Common myeloid progenitor, CD34-positive (primary cell): ENCODE data around the gene SCAI.
A peak's percentile ranks its signal among the peaks of the same experiment; 100 is the strongest.

Experiments
- CTCF ChIA-PET: fragments of 350-600 bp; sonication (Branson Sonifier 250); formaldehyde crosslinking; loops from one replicate; lab custom pipeline; 2021; ENCODE audit warnings: antibody characterized with exemption; lab: Charles Lee
- POLR2A ChIA-PET: fragments of 350-600 bp; sonication (Branson Sonifier 250); formaldehyde crosslinking; loops from one replicate; lab custom pipeline; 2021; ENCODE audit warnings: antibody characterized with exemption; lab: Charles Lee
- DNase-seq, 3 donors: peaks; one replicate each; pipeline versions ENCODE4 v3.0.0 to v3.0.0-alpha.2; 2013
- H3K27ac ChIP-seq, 2 experiments: 1 replicate in 1 of 2; 2 replicates in 1 of 2; pipeline ENCODE4 v1.7.0; 2013; ENCODE audit warnings: inconsistent platforms in 2 of 2, low read length in 2 of 2, mild to moderate bottlenecking in 2 of 2, low read depth in 1 of 2, moderate library complexity in 1 of 2; ENCODE audit not compliant: severe bottlenecking in 2 of 2, insufficient read depth in 1 of 2, poor library complexity in 1 of 2
- H3K27me3 ChIP-seq, 5 experiments: replicated peaks in 2 of 5; 1 replicate in 3 of 5; 2 replicates in 2 of 5; pipeline versions ENCODE4 v1.6.1 to v1.7.0; 2013; ENCODE audit warnings: low read length in 4 of 5, mild to moderate bottlenecking in 2 of 5, moderate library complexity in 2 of 5, inconsistent platforms in 1 of 5; ENCODE audit not compliant: insufficient read depth in 5 of 5, control insufficient read depth in 4 of 5
- H3K36me3 ChIP-seq, 4 experiments: 1 replicate in 2 of 4; 2 replicates in 2 of 4; pipeline versions ENCODE4 v1.6.1 to v1.7.0; 2013; ENCODE audit warnings: low read length in 3 of 4, control low read depth in 1 of 4, mild to moderate bottlenecking in 1 of 4; ENCODE audit not compliant: control insufficient read depth in 4 of 4, insufficient read depth in 4 of 4
- H3K4me1 ChIP-seq, 4 experiments: 1 replicate in 3 of 4; 2 replicates in 1 of 4; pipeline versions ENCODE4 v1.6.1 to v1.7.1; 2013; ENCODE audit warnings: low read length in 3 of 4, mild to moderate bottlenecking in 3 of 4, control low read depth in 1 of 4, inconsistent platforms in 1 of 4, moderate library complexity in 1 of 4; ENCODE audit not compliant: control insufficient read depth in 4 of 4, insufficient read depth in 4 of 4; ENCODE audit errors: control extremely low read depth in 1 of 4
- H3K4me3 ChIP-seq, 7 experiments: 1 replicate in 4 of 7; 2 replicates in 3 of 7; pipeline versions ENCODE4 v1.5.1 to v1.7.0; 2013; ENCODE audit warnings: mild to moderate bottlenecking in 7 of 7, low read length in 6 of 7, moderate library complexity in 6 of 7, inconsistent platforms in 2 of 7, low read depth in 2 of 7, control low read depth in 1 of 7; ENCODE audit not compliant: insufficient read depth in 4 of 7, control insufficient read depth in 1 of 7; ENCODE audit errors: extremely low read depth in 1 of 7
- H3K9me3 ChIP-seq, 5 experiments: 1 replicate in 4 of 5; 2 replicates in 1 of 5; pipeline versions ENCODE4 v1.6.1 to v1.7.1; 2013; ENCODE audit warnings: low read length in 4 of 5, mild to moderate bottlenecking in 2 of 5, inconsistent platforms in 1 of 5, low read depth in 1 of 5, moderate library complexity in 1 of 5; ENCODE audit not compliant: control insufficient read depth in 4 of 5, insufficient read depth in 2 of 5; ENCODE audit errors: control extremely low read depth in 1 of 5
- WGBS: methylation state at CpG from one replicate; pipeline ENCODE4 v1.1.5; 2013; ENCODE audit not compliant: insufficient coverage; 5-methylcytosine and 5-hydroxymethylcytosine counted together

The SCAI gene

DNA sequence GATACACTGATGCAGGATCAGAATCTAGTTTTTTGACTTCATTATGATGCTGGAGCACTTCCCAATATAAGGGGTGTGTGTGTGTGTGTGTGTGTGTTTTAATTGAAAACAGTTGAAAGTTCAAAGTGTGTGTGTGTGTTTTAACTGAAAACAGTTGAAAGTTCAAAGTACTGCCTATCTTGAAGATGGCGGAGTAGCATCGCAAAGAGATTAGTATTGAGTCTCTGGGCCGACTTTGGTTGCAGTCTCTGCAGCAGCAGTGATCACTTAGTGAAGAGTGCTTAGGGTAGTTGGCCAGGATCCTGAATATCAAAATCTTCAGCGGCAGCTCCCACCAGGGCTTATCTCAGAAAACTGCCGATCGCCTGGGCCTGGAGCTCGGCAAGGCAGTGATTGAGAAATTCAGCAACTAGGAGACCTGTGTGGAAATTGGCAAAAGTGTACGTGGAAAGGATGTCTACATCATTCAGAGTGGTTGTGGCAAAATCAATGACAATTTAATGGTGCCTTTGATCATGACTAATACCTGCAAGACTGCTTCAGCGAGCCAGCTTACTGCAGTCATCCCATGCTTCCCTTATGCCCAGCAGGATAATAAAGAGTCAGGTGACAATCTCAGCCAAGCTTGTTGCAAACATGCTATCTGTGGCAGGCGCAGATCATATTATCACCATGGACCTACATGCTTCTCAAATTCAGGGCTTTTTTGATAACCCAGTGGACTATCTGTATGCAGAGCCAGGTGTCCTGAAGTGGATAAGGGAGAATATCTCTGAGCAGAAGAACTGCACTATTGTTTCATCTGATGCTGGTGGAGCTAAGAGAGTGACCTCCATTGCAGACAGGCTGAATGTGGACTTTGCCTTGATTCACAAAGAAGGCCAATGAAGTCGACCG, 7.3 kb upstream of the SCAI start:
- Histone ChIP-seq H3K4me1 (no peaks in the 10 kb centered on the region), H3K27ac (no peak overlapping the region), H3K9me3 (no peaks in the 10 kb centered on the region), H3K27me3 (no peaks in the 10 kb centered on the region), H3K36me3 (peaks cover 22 to 56% (median 38%) of the 10 kb centered on the region in 4 experiments), H3K4me3 (no peak overlapping the region)
- no peak for DNase-seq
- CTCF ChIA-PET, result interaction anchor here (1.1 kb wide), 1 partner anchor 7 kb away, joined by 4 read pairs; the partner anchor contains the start of gene SCAI
- POLR2A ChIA-PET, result interaction anchor here (1.0 kb wide), 1 partner anchor 275 kb away, joined by 3 read pairs; no protein-coding TSS in a partner anchor
- 95% methylated on average over 12 of the region's 12 CpGs for WGBS

DNA sequence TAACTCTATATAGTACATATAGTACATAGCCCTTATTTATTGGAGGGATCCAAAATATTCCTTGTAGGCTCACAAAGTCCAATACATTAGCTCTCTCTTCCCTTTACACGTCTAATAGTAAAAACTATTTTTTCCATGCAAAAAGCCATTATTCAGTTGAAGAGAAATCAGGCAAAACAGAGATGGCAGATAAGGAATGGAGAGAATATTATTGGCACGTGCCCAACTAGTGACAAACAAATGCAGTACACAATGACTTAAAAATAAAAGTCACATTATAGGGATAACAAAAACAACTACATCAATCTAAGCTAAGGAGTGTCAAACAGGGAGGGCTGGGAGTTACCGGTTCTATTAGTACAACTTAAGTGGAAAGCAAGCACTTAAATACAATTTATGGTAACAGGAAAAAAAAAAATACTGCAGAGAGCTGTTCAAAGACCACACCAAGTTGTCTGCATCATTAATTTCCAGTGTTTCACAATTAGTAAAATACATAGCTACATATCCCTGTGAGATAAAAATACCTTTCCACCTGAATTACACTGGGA, 4.1 kb upstream of the SCAI start:
- no peaks in the 10 kb centered on the region for H3K9me3 ChIP-seq
- H3K36me3 ChIP-seq, result peaks cover 13 to 33% (median 23%) of the 10 kb centered on the region in 4 experiments
- H3K27ac ChIP-seq, result no peak overlapping the region
- peaks cover 0 to 8% (median 6%) of the 10 kb centered on the region in 4 experiments for H3K4me1 ChIP-seq
- ChIA-PET CTCF (interaction anchor here (0.5 to 1.6 kb wide), 8 partner anchors 21 to 303 kb away, joined by 3 to 4 read pairs (median 3); no protein-coding TSS in a partner anchor), POLR2A (interaction anchor here (0.6 kb wide), 1 partner anchor 64 kb away, joined by 3 read pairs; no protein-coding TSS in a partner anchor)
- no peaks in the 10 kb centered on the region for H3K27me3 ChIP-seq
- WGBS, result no CpG with 5 or more reads among the region's 3 CpGs
- H3K4me3 ChIP-seq, result no peak overlapping the region
- DNase-seq, result no peak

DNA sequence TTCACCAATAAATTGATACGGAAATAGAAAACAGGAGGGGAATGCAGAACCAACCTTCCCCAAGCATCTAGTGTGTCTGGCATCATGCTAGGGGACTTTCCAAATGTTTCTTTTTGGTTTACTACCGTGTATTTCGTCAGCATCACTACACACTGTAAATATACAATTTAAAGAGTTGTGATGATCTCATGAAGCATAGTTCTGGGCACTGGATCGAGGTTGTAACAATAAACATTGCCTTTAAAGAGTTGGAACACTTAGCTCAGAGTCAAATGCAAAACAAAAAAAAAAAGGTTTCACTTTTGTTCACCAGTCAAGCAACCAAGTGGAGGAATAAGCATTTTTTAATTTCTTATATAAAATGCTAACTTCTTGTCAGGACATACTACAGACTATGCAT, 2.9 kb upstream of the SCAI start:
- H3K27ac ChIP-seq, result no peak overlapping the region
- no peaks in the 10 kb centered on the region for H3K27me3 ChIP-seq
- H3K36me3 ChIP-seq, result peaks cover 7 to 22% (median 15%) of the 10 kb centered on the region in 4 experiments
- no peak overlapping the region for H3K4me3 ChIP-seq
- no peaks in the 10 kb centered on the region for H3K9me3 ChIP-seq
- 100% methylated on average over 1 of the region's 4 CpGs for WGBS
- ChIA-PET POLR2A (no interaction called here), CTCF (no interaction called here)
- peaks cover 5 to 19% (median 12%) of the 10 kb centered on the region in 4 experiments for H3K4me1 ChIP-seq
- DNase-seq, result peak in 2 of 3 donors; percentile 19 to 24

DNA sequence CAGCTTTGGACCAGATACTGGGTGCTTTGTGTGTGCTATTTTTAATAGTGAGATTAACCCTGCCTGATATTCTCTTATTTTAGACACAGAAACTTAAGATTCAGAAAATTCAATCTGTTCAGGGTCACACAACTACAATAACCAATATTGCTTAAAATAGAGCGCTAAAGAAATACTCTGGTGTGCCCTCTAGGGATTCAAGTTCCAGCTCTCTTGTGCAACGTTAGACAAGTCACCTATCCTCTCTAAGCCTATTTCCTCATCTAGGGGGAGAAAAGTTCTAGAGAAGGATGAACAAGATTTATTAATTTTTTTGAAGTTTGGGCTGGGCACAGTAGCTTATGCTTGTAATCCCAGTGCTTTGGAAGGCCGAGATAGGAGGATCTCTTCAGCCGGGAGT, 2.1 kb upstream of the SCAI start:
- Histone ChIP-seq H3K4me3 (no peak overlapping the region), H3K27ac (no peak overlapping the region), H3K36me3 (peaks cover under 1 to 14% (median 7%) of the 10 kb centered on the region in 4 experiments), H3K9me3 (no peaks in the 10 kb centered on the region), H3K27me3 (no peaks in the 10 kb centered on the region), H3K4me1 (peaks cover 5 to 23% (median 12%) of the 10 kb centered on the region in 4 experiments)
- DNase-seq, result peak in 2 of 3 donors; percentile 15 to 32
- ChIA-PET POLR2A (no interaction called here), CTCF (interaction anchor here (0.5 kb wide), 1 partner anchor 108 kb away, joined by 4 read pairs; no protein-coding TSS in a partner anchor)
- 83% methylated on average over 2 of the region's 4 CpGs for WGBS

DNA sequence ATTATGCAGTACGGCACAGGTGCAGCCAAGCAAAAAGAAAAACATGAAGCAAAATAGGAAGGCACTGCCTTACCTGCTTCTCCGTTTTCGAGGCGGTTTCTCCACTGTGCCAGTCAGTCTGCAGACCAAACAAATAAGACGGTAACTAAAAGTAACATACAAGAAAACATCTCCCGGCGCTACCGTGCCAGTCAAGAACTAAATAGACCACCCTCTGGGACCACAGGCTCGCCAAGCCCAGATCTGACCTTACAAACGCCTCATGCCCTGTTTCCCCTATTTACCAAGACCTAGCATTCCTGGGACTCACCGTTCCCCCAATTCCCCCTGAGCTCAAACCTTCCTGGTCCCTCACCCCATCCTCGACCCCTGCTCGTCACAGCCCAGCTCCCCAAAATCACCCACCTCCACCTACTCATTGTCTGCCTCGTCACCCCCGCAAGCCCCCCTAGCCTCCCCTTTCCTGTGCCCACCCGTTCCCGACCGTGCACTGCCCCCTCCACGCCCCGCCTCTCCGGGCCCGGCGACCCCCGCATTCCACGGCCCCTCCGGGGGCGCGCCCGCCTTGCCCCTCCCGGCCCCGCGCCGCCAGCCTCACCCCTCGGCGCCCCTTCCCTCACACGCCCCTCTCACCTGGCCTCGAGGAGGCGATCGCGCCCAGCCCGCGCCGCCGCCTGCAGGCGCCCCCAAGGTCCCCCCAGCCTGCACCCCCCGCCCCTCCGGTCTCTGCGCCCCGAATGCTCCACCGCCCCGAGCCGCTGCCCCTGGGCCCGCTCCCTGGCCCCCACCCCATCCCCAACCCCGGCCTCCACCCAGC, 560 bp downstream of the SCAI start:
- H3K27me3 ChIP-seq, result no peaks in the 10 kb centered on the region
- peak overlapping the region; percentile 68 to 100 (median 87) for H3K4me3 ChIP-seq
- peaks cover 5 to 26% (median 12%) of the 10 kb centered on the region in 4 experiments for H3K4me1 ChIP-seq
- DNase-seq, result peak; percentile 45 to 82 (median 70)
- WGBS, result under 1% methylated on average over 26 of the region's 54 CpGs
- peak overlapping the region; percentile 50 to 78 for H3K27ac ChIP-seq
- peaks cover 2 to 11% (median 5%) of the 10 kb centered on the region in 4 experiments for H3K36me3 ChIP-seq
- CTCF ChIA-PET, result interaction anchor here (0.8 to 3.3 kb wide), 14 partner anchors 9 to 249 kb away, joined by 3 to 18 read pairs (median 4); no protein-coding TSS in a partner anchor
- no peaks in the 10 kb centered on the region for H3K9me3 ChIP-seq
- POLR2A ChIA-PET, result interaction anchor here (0.5 to 1.7 kb wide), 3 partner anchors 13 to 202 kb away, joined by 3 to 4 read pairs (median 3); partner anchors contain the start of gene GOLGA1

DNA sequence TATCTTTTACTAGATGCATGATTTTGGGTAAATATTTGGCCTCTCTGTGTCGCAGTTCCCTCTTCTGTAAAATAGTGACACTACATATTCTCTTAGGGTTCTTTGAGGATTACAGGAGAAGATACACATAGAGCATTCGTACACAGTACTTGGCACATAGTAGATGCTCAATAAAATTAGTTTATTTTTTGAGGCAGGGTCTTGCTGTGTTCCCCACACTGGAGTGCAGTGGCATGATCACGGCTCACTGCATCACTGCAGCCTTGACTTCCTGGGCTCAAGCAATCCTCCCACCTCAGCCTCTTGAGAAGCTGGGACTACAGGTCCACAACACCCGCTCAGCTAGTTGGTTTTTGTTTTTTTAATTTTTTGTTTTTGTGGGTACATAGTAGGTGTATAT, 1.6 kb downstream of the SCAI start:
- ChIA-PET POLR2A (interaction anchor here (1.7 kb wide), 1 partner anchor 16 kb away, joined by 4 read pairs; no protein-coding TSS in a partner anchor), CTCF (interaction anchor here (1.3 to 3.3 kb wide), 5 partner anchors 11 to 248 kb away, joined by 3 to 18 read pairs (median 9); no protein-coding TSS in a partner anchor)
- Histone ChIP-seq H3K4me1 (peaks cover 5 to 26% (median 12%) of the 10 kb centered on the region in 4 experiments), H3K27ac (no peak overlapping the region), H3K9me3 (no peaks in the 10 kb centered on the region), H3K36me3 (peaks cover 2 to 11% (median 5%) of the 10 kb centered on the region in 4 experiments), H3K27me3 (no peaks in the 10 kb centered on the region), H3K4me3 (peak overlapping the region in 3 of 7 experiments; percentile 84 to 100 (median 87))
- 73% methylated on average over 2 of the region's 4 CpGs for WGBS
- no peak for DNase-seq
